Astrocyte of the cerebellum (primary cell): Measurements from ENCODE around the gene GNLY.

ENCODE experiments used
- DNase-seq: peaks from one replicate; pipeline ENCODE4 v3.0.0-alpha.2; 2011; ENCODE audit warnings: low read depth
- H3K4me3 ChIP-seq: 2 replicates; pipeline ENCODE4 v1.5.1; 2011; ENCODE audit warnings: mild to moderate bottlenecking, low read depth, low read length, moderate library complexity
- CTCF ChIP-seq: IDR thresholded peaks from 2 replicates; pipeline ENCODE4 v1.5.1; 2012; ENCODE audit warnings: low read length, low read depth, moderate library complexity, mild to moderate bottlenecking; ENCODE audit errors: missing control alignments
- in situ Hi-C: cut with HindIII; loops from 2 replicates; pipeline ENCODE4 v1.10.0; 2017; ENCODE audit warnings: low sequenced_read_pairs

The GNLY gene

GRCh38 chr2:85649201-85650190 is 44.7 kb upstream of the GNLY start:
- in situ Hi-C loops, result no loop called here
- TF ChIP-seq CTCF, result no peak
- no peak overlapping the region for H3K4me3 ChIP-seq
- DNase-seq, result no peak

GRCh38 chr2:85650456-85650855 is 43.7 kb upstream of the GNLY start:
- DNase-seq, result no peak
- no peak for TF ChIP-seq CTCF
- in situ Hi-C loops, result no loop called here
- no peak overlapping the region for H3K4me3 ChIP-seq

- in situ Hi-C loops, result no loop called here
- no peak for DNase-seq
- no peak for TF ChIP-seq CTCF
- H3K4me3 ChIP-seq, result no peak overlapping the region
Observed at GRCh38 chr2:85651097-85651496, 43.1 kb upstream of the GNLY start.

- TF ChIP-seq CTCF, result no peak
- H3K4me3 ChIP-seq, result no peak overlapping the region
- no peak for DNase-seq
- in situ Hi-C loops, result no loop called here
Observed at GRCh38 chr2:85652056-85652455, 42.1 kb upstream of the GNLY start.

- in situ Hi-C loops, result no loop called here
- no peak for DNase-seq
- no peak overlapping the region for H3K4me3 ChIP-seq
- TF ChIP-seq CTCF, result no peak
Observed at GRCh38 chr2:85653996-85654395, 40.2 kb upstream of the GNLY start.

GRCh38 chr2:85655961-85656417 is 38.2 kb upstream of the GNLY start:
- DNase-seq, result no peak
- no peak overlapping the region for H3K4me3 ChIP-seq
- in situ Hi-C loops, result loop anchor here (5.0 kb wide), 1 partner anchor 51 kb away; no protein-coding TSS in a partner anchor
- TF ChIP-seq CTCF, result no peak
